ENCODE data around the gene KDM1A.

The KDM1A gene

DNA sequence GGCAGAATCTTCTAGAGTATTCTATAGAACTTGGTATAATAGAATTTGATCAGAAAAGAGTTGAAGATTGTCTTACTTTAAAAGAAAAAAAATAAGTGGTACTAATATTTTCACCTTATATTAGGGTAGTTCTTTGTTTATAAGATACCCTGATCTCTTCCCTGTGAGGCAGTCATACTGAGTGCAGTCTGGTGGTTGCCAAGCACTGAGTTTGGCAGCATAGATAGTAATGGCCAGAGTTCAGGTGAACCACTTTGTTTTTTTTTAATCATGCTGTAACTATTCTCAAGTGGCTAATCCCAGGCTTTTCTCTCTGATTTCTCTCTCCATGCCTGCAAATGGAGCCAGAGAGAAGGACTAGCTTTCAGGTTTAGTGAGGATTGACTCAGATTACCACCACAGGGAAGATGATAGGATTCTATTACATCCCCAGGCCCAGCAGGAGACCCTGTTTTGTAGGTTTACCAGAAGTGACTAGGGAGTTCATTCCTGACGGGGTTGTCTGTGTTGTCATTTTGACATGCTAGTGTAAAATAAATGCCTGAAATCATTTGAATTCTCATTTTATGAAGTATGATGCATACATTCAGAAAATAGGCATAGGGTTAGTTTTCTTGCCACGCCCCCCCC lies 16.7 kb downstream of the KDM1A start:
- H3K4me3 ChIP-seq (ENCODE audit: control insufficient read depth, low read depth, low read length): no peak overlapping the region
- DNase-seq (ENCODE audit: low read depth): no peak
- TF ChIP-seq, protein P1, sequence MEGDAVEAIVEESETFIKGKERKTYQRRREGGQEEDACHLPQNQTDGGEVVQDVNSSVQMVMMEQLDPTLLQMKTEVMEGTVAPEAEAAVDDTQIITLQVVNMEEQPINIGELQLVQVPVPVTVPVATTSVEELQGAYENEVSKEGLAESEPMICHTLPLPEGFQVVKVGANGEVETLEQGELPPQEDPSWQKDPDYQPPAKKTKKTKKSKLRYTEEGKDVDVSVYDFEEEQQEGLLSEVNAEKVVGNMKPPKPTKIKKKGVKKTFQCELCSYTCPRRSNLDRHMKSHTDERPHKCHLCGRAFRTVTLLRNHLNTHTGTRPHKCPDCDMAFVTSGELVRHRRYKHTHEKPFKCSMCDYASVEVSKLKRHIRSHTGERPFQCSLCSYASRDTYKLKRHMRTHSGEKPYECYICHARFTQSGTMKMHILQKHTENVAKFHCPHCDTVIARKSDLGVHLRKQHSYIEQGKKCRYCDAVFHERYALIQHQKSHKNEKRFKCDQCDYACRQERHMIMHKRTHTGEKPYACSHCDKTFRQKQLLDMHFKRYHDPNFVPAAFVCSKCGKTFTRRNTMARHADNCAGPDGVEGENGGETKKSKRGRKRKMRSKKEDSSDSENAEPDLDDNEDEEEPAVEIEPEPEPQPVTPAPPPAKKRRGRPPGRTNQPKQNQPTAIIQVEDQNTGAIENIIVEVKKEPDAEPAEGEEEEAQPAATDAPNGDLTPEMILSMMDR (IDR thresholded peaks at IDR 0.05; ENCODE audit: control insufficient read depth, insufficient read depth, low read depth, low read length, missing control alignments): no peak

GRCh38 chr1:23037081-23037740 lies 17.9 kb downstream of the KDM1A start:
- TF ChIP-seq, protein P1 (IDR thresholded peaks at IDR 0.05; ENCODE audit: control insufficient read depth, insufficient read depth, low read depth, low read length, missing control alignments): no peak
- no peak for DNase-seq (ENCODE audit: low read depth)
- no peak overlapping the region for H3K4me3 ChIP-seq (ENCODE audit: control insufficient read depth, low read depth, low read length)

DNA sequence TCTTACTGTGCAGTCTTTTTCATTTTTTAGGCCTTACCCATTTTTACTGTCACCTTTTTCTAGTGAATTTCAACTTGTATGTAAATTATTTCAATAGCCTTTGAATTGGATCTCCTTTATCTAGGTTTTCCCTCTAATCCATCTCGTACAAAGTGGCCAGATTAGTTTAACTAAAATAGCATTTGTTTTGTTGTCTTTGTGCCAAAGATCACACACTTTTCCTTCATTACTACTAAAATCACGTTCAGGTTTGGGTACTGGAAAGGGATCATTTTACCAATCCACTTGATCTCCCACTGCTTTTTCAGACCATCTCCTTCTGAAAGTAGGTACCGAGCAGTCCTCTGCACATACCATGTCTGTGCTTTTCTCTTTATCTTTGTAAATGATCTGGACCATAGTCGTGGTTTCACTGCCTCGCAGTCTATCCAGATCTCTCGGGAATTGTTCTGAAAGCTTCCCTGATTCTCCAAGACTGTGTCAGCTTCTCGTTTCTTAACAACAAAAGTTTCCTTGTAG lies 20.1 kb downstream of the KDM1A start:
- no peak overlapping the region for H3K4me3 ChIP-seq (ENCODE audit: control insufficient read depth, low read depth, low read length)
- TF ChIP-seq, protein P1 (IDR thresholded peaks at IDR 0.05; ENCODE audit: control insufficient read depth, insufficient read depth, low read depth, low read length, missing control alignments): no peak
- DNase-seq (ENCODE audit: low read depth): no peak

DNA sequence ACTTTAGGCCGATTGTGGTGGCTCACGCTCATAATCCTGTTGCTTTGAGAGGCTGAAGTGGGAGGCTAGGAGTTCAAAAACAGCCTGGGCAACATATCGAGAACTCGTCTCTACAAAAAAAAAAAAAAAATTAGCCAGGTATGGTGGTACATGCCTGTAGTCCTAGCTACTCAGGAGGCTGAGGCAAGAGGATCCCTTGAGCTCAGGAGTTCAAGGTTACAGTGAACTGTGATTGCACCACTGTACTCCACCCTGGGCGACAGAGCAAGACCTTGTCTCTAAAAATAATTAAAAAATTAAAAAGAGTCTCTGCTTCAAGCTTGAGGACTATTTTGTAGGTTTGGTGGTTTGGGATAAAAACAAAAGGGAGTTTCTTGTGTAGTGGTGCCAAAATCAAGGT lies 21.2 kb downstream of the KDM1A start:
- no peak overlapping the region for H3K4me3 ChIP-seq (ENCODE audit: control insufficient read depth, low read depth, low read length)
- TF ChIP-seq, protein P1 (IDR thresholded peaks at IDR 0.05; ENCODE audit: control insufficient read depth, insufficient read depth, low read depth, low read length, missing control alignments): no peak
- no peak for DNase-seq (ENCODE audit: low read depth)

DNA sequence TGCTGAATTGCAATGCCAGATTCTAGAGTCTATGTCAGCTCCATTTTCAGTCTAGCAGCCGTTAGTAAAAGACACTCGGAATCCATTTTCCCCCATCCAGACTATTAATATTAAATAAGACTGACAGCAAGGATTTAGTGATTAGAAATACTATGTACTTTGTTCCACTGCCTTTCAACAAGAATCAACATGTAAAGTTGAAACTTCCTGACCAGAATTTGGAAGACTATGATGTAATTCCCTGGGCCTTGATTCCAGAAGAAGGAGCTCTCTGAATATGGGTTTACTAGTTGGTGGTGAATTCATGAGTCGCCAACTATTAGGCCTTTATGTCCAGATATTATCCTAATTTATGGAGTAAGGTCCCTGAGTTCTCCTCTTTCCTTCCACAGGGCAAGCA lies 24.8 kb downstream of the KDM1A start:
- DNase-seq (ENCODE audit: low read depth): no peak
- TF ChIP-seq, protein P1 (IDR thresholded peaks at IDR 0.05; ENCODE audit: control insufficient read depth, insufficient read depth, low read depth, low read length, missing control alignments): no peak
- H3K4me3 ChIP-seq (ENCODE audit: control insufficient read depth, low read depth, low read length): no peak overlapping the region

- TF ChIP-seq, protein P1 (IDR thresholded peaks at IDR 0.05; ENCODE audit: control insufficient read depth, insufficient read depth, low read depth, low read length, missing control alignments): no peak
- no peak overlapping the region for H3K4me3 ChIP-seq (ENCODE audit: control insufficient read depth, low read depth, low read length)
- no peak for DNase-seq (ENCODE audit: low read depth)
These were observed 30.9 kb downstream of the KDM1A start for GRCh38 chr1:23050201-23050600.

Data from AG09309 (cell line).